NB4 (cell line): ENCODE results near the gene MACROD2.

Source experiments
- DNase-seq: peaks from one replicate; pipeline ENCODE4 v3.0.0; 2010; ENCODE audit warnings: low read depth
- H3K4me3 ChIP-seq: one replicate; pipeline ENCODE4 v1.5.1; 2011; ENCODE audit warnings: mild to moderate bottlenecking, low read depth, low read length, moderate library complexity
- CTCF ChIP-seq: IDR thresholded peaks from one replicate; pipeline ENCODE4 v1.5.1; 2012; ENCODE audit warnings: low read depth, low read length
- MAX ChIP-seq: IDR thresholded peaks from 2 replicates; pipeline ENCODE4 v1.6.1; 2011; ENCODE audit warnings: low read depth, low read length
- MYC ChIP-seq: IDR thresholded peaks from 2 replicates; pipeline ENCODE4 v1.6.1; 2011; ENCODE audit warnings: low read depth, low read length
- POLR2A ChIP-seq: IDR thresholded peaks from 2 replicates; pipeline ENCODE4 v1.6.1; 2011; ENCODE audit warnings: mild to moderate bottlenecking; ENCODE audit not compliant: insufficient read length; ENCODE audit errors: extremely low read depth

The MACROD2 gene

GRCh38 chr20:15379681-15380296, 1384.5 kb downstream of the MACROD2 start:
- no peak overlapping the region for H3K4me3 ChIP-seq
- DNase-seq, result no peak
- TF ChIP-seq POLR2A, result no peak
- no peak for TF ChIP-seq CTCF

GRCh38 chr20:15380770-15381169, 1385.5 kb downstream of the MACROD2 start:
- no peak for DNase-seq
- TF ChIP-seq POLR2A, result no peak
- no peak for TF ChIP-seq MYC
- no peak for TF ChIP-seq CTCF
- TF ChIP-seq MAX, result no peak

GRCh38 chr20:15387228-15387627, 1391.9 kb downstream of the MACROD2 start:
- TF ChIP-seq MAX (no peak), CTCF (no peak), POLR2A (no peak)
- H3K4me3 ChIP-seq, result no peak overlapping the region
- no peak for DNase-seq

More at GRCh38 chr20:15380770-15381169, 1385.5 kb downstream of the MACROD2 start:
- no peak overlapping the region for H3K4me3 ChIP-seq

GRCh38 chr20:15395457-15395856, 1400.1 kb downstream of the MACROD2 start:
- H3K4me3 ChIP-seq, result no peak overlapping the region
- DNase-seq, result no peak
- TF ChIP-seq CTCF (no peak), POLR2A (no peak), MAX (no peak), MYC (no peak)

GRCh38 chr20:15396026-15396425, 1400.7 kb downstream of the MACROD2 start:
- H3K4me3 ChIP-seq, result no peak overlapping the region
- no peak for TF ChIP-seq CTCF
- no peak for DNase-seq

- no peak overlapping the region for H3K4me3 ChIP-seq
- no peak for DNase-seq
- TF ChIP-seq CTCF (no peak), MAX (no peak), MYC (no peak), POLR2A (no peak)
These were observed 1401.6 kb downstream of the MACROD2 start for GRCh38 chr20:15396900-15397299.
